Sigmoid colon (tissue), 7 donors: ENCODE results near the gene IL4. TPM values are rescaled to one million over a fixed set of nuclear protein-coding genes. Genes with fewer than 3 reads are reported as not detected.
"Not testable (repeated sequence)": the region's sequence is repeated elsewhere in the genome, so short reads cannot be mapped to it uniquely, and the experiment has no call there.

ENCODE experiments used
- DNase-seq: peaks from one replicate; pipeline ENCODE4 v3.0.0-alpha.2; 2019
- H3K27ac ChIP-seq, 4 donors: fragments of 200-600 bp; sonication (generic); one replicate each; pipeline ENCODE4 v1.5.1; 2016 to 2019; ENCODE audit warnings: mild to moderate bottlenecking in 1 of 4
- H3K27me3 ChIP-seq, 3 donors: fragments of 200-600 bp; sonication (generic); one replicate each; pipeline ENCODE4 v1.5.1; 2019; ENCODE audit warnings: mild to moderate bottlenecking in 1 of 3
- H3K36me3 ChIP-seq, 4 donors: fragments of 200-600 bp; sonication (generic); one replicate each; pipeline ENCODE4 v1.5.1; 2016 to 2019
- H3K4me1 ChIP-seq, 4 donors: fragments of 200-600 bp; sonication (generic); one replicate each; pipeline ENCODE4 v1.5.1; 2017 to 2019
- H3K4me3 ChIP-seq, 4 donors: fragments of 200-600 bp; sonication (generic); one replicate each; pipeline ENCODE4 v1.5.1; 2017 to 2019; ENCODE audit warnings: mild to moderate bottlenecking in 2 of 4, moderate library complexity in 1 of 4
- H3K9me3 ChIP-seq, 4 donors: fragments of 200-600 bp in 3 of 4; sonication (generic) in 3 of 4; one replicate each; pipeline versions ENCODE4 v1.5.1 to v1.6.1; 2013 to 2019
- CTCF ChIP-seq, 4 experiments: fragments of 450-650 bp in 3 of 4; fragments of 200-600 bp in 1 of 4; IDR thresholded peaks; one replicate each; pipeline ENCODE4 v1.5.1; 2016 to 2019; ENCODE audit warnings: antibody characterized with exemption in 4 of 4, mild to moderate bottlenecking in 3 of 4, moderate library complexity in 2 of 4
- EP300 ChIP-seq, 4 donors: sonication (generic); formaldehyde crosslinking; IDR thresholded peaks; one replicate each; pipeline ENCODE4 v1.6.1; 2017; ENCODE audit warnings: antibody characterized with exemption in 4 of 4
- POLR2A ChIP-seq, 2 donors: fragments of 450-650 bp; IDR thresholded peaks; one replicate each; pipeline ENCODE4 v1.6.1; 2016; ENCODE audit warnings: antibody characterized with exemption in 2 of 2, mild to moderate bottlenecking in 2 of 2, moderate library complexity in 2 of 2
- POLR2AphosphoS5 ChIP-seq, 4 donors: sonication (generic); formaldehyde crosslinking; IDR thresholded peaks; one replicate each; pipeline ENCODE4 v1.6.1; 2017; ENCODE audit warnings: antibody characterized with exemption in 4 of 4
- WGBS, 2 donors: extraction: QIAGEN DNeasy Blood & Tissue Kit; methylation state at CpG; one replicate each; pipeline ENCODE4 v1.1.7; 2013; 5-methylcytosine and 5-hydroxymethylcytosine counted together
- intact Hi-C: fragments of 100-400 bp; cut with DNase I; formaldehyde crosslinking; loops from one replicate; pipeline ENCODE4 v1.15.1; 2023
- polyA plus RNA-seq, 3 donors: library from polyadenylated mRNA; stranded (reverse); fragments of 200-250 nt; gene quantifications; one replicate each; pipeline ENCODE4 v1.2.3, GENCODE V29; 2013
- total RNA-seq, 4 donors: library from RNA; depleted of rRNA; stranded (reverse); fragments of >200 nt; gene quantifications; one replicate each; pipeline ENCODE4 v1.1.0, GENCODE V29; 2016
- donor health status: healthy with polysubstance abuse.
- donor health status: Bipolar disorder and iron deficiency.
- donor health status: healthy.

IL4 gene
- total RNA-seq, result not detected
- not detected for polyA plus RNA-seq

DNA sequence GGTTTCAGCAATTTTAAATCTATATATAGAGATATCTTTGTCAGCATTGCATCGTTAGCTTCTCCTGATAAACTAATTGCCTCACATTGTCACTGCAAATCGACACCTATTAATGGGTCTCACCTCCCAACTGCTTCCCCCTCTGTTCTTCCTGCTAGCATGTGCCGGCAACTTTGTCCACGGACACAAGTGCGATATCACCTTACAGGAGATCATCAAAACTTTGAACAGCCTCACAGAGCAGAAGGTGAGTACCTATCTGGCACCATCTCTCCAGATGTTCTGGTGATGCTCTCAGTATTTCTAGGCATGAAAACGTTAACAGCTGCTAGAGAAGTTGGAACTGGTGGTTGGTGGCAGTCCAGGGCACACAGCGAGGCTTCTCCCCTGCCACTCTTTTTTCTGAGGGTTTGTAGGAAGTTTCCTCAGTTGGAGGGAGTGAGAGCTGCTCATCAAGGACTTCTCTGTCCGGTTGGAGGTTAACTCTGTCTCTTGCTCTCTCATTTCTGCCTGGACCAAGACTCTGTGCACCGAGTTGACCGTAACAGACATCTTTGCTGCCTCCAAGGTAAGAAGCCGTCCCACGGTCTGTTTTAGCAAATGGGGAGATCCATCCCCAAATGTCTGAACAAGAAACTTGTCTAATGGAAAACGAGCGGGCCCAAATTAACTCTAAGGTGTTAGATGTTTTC is at the start of gene IL4:
Gene IL4 (plus strand): TSS at position 51 of the 692 bp plus-strand sequence. CDS start 62 bp downstream, at position 113.
- Histone ChIP-seq H3K27me3 (no peaks in the 10 kb centered on the region), H3K4me1 (peaks cover 0 to 28% (median 24%) of the 10 kb centered on the region in 4 donors), H3K27ac (peak within 1 kb of the TSS; percentile 49 to 80 (median 72)), H3K9me3 (no peaks in the 10 kb centered on the region), H3K36me3 (no peaks in the 10 kb centered on the region), H3K4me3 (no peak within 1 kb of the TSS)
- TF ChIP-seq EP300 (IDR thresholded peaks at IDR 0.05) (no peak), POLR2AphosphoS5 (IDR thresholded peaks at IDR 0.05) (no peak), POLR2A (IDR thresholded peaks at IDR 0.05) (no peak), CTCF (IDR thresholded peaks at IDR 0.05) (no peak)
- 88 to 89% methylated on average over 14 of the region's 14 CpGs for WGBS, 2 donors
- no peak for DNase-seq
- intact Hi-C loops, result no loop called here

- 28 to 74% methylated on average over 2 of the region's 2 CpGs for WGBS, 2 donors
Observed at GRCh38 chr5:132627470-132627869, 46.3 kb upstream of the IL4 start.

GRCh38 chr5:132628814-132629213 is 45.0 kb upstream of the IL4 start:
- Histone ChIP-seq H3K36me3 (peaks cover 0 to 41% (median 0%) of the 10 kb centered on the region in 4 donors), H3K27ac (no peak overlapping the region), H3K4me3 (no peak overlapping the region), H3K4me1 (no peaks in the 10 kb centered on the region), H3K27me3 (no peaks in the 10 kb centered on the region), H3K9me3 (no peaks in the 10 kb centered on the region)
- WGBS, 2 donors, result 93 to 97% methylated on average over 2 of the region's 2 CpGs
- intact Hi-C loops, result no loop called here
- no peak for TF ChIP-seq POLR2A (IDR thresholded peaks at IDR 0.05)
- DNase-seq, result no peak

More at GRCh38 chr5:132627470-132627869, 46.3 kb upstream of the IL4 start:
- Histone ChIP-seq H3K27ac (no peak overlapping the region), H3K36me3 (peaks cover 0 to 47% (median 0%) of the 10 kb centered on the region in 4 donors), H3K9me3 (no peaks in the 10 kb centered on the region), H3K27me3 (no peaks in the 10 kb centered on the region), H3K4me3 (no peak overlapping the region), H3K4me1 (no peaks in the 10 kb centered on the region)
- TF ChIP-seq POLR2A (IDR thresholded peaks at IDR 0.05), result no peak
- TF ChIP-seq CTCF (IDR thresholded peaks at IDR 0.05), result no peak
- no peak for TF ChIP-seq EP300 (IDR thresholded peaks at IDR 0.05)
- no peak for DNase-seq
- intact Hi-C loops, result no loop called here

- DNase-seq, result no peak
- H3K27ac ChIP-seq, result no peak overlapping the region
- peaks cover 0 to 41% (median 0%) of the 10 kb centered on the region in 4 donors for H3K36me3 ChIP-seq
- H3K4me3 ChIP-seq, result no peak overlapping the region
- H3K4me1 ChIP-seq, result no peaks in the 10 kb centered on the region
- no peak for TF ChIP-seq CTCF (IDR thresholded peaks at IDR 0.05)
- TF ChIP-seq EP300 (IDR thresholded peaks at IDR 0.05), result no peak
- no peak for TF ChIP-seq POLR2AphosphoS5 (IDR thresholded peaks at IDR 0.05)
- TF ChIP-seq POLR2A (IDR thresholded peaks at IDR 0.05), result no peak
- 80 to 94% methylated on average over 5 of the region's 5 CpGs for WGBS, 2 donors
- no peaks in the 10 kb centered on the region for H3K27me3 ChIP-seq
- intact Hi-C loops, result no loop called here
- no peaks in the 10 kb centered on the region for H3K9me3 ChIP-seq
Observed at GRCh38 chr5:132629230-132629944, 44.4 kb upstream of the IL4 start.

DNA sequence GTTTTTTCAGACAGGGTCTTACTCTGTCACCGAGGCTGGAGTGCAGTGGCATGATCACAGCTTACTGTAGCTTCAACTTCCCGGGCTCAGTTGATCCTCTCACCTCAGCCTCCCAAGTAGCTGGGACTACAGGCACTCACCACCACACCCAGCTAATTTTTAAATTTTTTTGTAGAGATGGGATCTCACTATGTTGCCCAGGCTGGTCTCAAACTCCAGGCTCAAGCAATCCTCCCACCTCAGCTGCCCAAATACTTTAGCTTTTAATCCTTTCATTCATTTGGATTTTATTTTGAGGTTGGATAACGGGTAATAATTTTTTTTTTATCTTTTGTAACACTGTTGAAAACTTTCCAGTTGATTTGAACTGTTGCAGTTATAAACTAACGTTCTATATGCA is 40.2 kb upstream of the IL4 start:
- H3K4me3 ChIP-seq, DNase-seq, H3K27ac ChIP-seq, H3K27me3 ChIP-seq, H3K9me3 ChIP-seq, H3K4me1 ChIP-seq, intact Hi-C loops: not testable (repeated sequence)
- 95 to 99% methylated on average over 4 of the region's 4 CpGs for WGBS, 2 donors
- H3K36me3 ChIP-seq, result peaks cover 7 to 56% (median 14%) of the 10 kb centered on the region in 4 donors
